K562 (cell line): ENCODE data around the gene PYY. TPM values are rescaled to one million over a fixed set of nuclear protein-coding genes. Genes with fewer than 3 reads are reported as not detected.

Experiments
- BCL6 ChIP-seq: fragments of 250-450 bp; sonication (Bioruptor Pico); IDR thresholded peaks from 2 replicates; pipeline ENCODE4 v1.4.0; 2020
- CBX1 ChIP-seq: sonication (generic); IDR thresholded peaks from 2 replicates; pipeline ENCODE4 v1.6.1; 2016; ENCODE audit warnings: antibody characterized with exemption, low read depth, mild to moderate bottlenecking
- E2F3 ChIP-seq: fragments of 250-450 bp; sonication (Bioruptor Pico); IDR thresholded peaks from 2 replicates; pipeline ENCODE4 v1.4.0; 2020; ENCODE audit warnings: mild to moderate bottlenecking
- GATAD2A ChIP-seq: fragments of 450-650 bp; IDR thresholded peaks from 2 replicates; pipeline ENCODE4 v1.6.1; 2017
- HNRNPH1 ChIP-seq: fragments of 200-400 bp; formaldehyde crosslinking; optimal IDR thresholded peaks from 2 replicates; pipeline ENCODE3; 2017; ENCODE audit warnings: low read depth, mild to moderate bottlenecking, low read length, moderate library complexity
- IRF9 ChIP-seq: fragments of 450-650 bp; IDR thresholded peaks from 2 replicates; pipeline ENCODE4 v1.6.1; 2016; ENCODE audit warnings: missing biosample characterization, missing genetic modification characterization
- KDM2B ChIP-seq: fragments of 250-450 bp; sonication (Bioruptor Pico); IDR thresholded peaks from 2 replicates; pipeline ENCODE4 v1.8.0; 2021; ENCODE audit warnings: mild to moderate bottlenecking, moderate library complexity
- KDM4B ChIP-seq, 2 experiments: fragments of 450-650 bp in 1 of 2; sonication (generic) in 1 of 2; IDR thresholded peaks; 2 replicates each; pipeline ENCODE4 v1.6.1; 2016 to 2017; ENCODE audit warnings: borderline replicate concordance in 2 of 2, antibody characterized with exemption in 1 of 2, low read depth in 1 of 2, mild to moderate bottlenecking in 1 of 2
- KLF10 ChIP-seq: fragments of 250-450 bp; sonication (Bioruptor Pico); IDR thresholded peaks from 2 replicates; pipeline ENCODE4 v1.6.1; 2021; ENCODE audit warnings: matching md5 sums
- LCOR ChIP-seq: sonication (generic); formaldehyde crosslinking; IDR thresholded peaks from 2 replicates; pipeline ENCODE4 v1.8.0; 2022; ENCODE audit warnings: mild to moderate bottlenecking, missing genetic modification reagents
- MCM7 ChIP-seq, 2 experiments: fragments of 450-650 bp; IDR thresholded peaks; 2 replicates each; pipeline ENCODE4 v1.6.1; 2016 to 2018
- NEUROD1 ChIP-seq: fragments of 150-350 bp; IDR thresholded peaks from 2 replicates; pipeline ENCODE4 v1.6.1; 2014; ENCODE audit warnings: borderline replicate concordance, low read length, low read depth; ENCODE audit not compliant: partially characterized antibody
- NONO ChIP-seq, 2 experiments: fragments of 200-400 bp in 1 of 2; fragments of 450-650 bp in 1 of 2; formaldehyde crosslinking in 1 of 2; IDR thresholded peaks; 2 replicates each; pipeline ENCODE4 v1.6.1; 2017; ENCODE audit warnings: low read depth in 2 of 2, mild to moderate bottlenecking in 2 of 2, moderate library complexity in 2 of 2, low read length in 1 of 2
- SMC3 ChIP-seq: conservative IDR thresholded peaks from 2 replicates; pipeline ENCODE4 v1.6.1; 2011; ENCODE audit warnings: low read depth, low read length, improper control_type of control experiment; ENCODE audit not compliant: insufficient read depth
- THAP12 ChIP-seq: fragments of 250-450 bp; sonication (Bioruptor Pico); IDR thresholded peaks from 2 replicates; pipeline ENCODE4 v1.9.0; 2021; ENCODE audit warnings: mild to moderate bottlenecking, inconsistent platforms
- YBX1 ChIP-seq: fragments of 450-650 bp; IDR thresholded peaks from 2 replicates; pipeline ENCODE4 v1.7.1; 2016; ENCODE audit warnings: mild to moderate bottlenecking
- ZNF140 ChIP-seq: fragments of 250-450 bp; sonication (Bioruptor Pico); IDR thresholded peaks from 2 replicates; pipeline ENCODE4 v1.8.0; 2021; ENCODE audit warnings: moderate library complexity, mild to moderate bottlenecking, inconsistent platforms
- ZNF75A ChIP-seq: fragments of 450-650 bp; formaldehyde crosslinking; IDR thresholded peaks from 2 replicates; pipeline ENCODE4 v1.4.0; 2020; ENCODE audit warnings: mild to moderate bottlenecking
- polyA plus RNA-seq, 8 experiments: library from polyadenylated mRNA; depleted of rRNA in 4 of 8; stranded (reverse) in 5 of 8; unstranded in 3 of 8; fragments of >200 nt; fragmentation: Nextera tagmentation in 2 of 8; fragmentation: Illumina TruSeq in 1 of 8; extraction: Ambion mirVana in 2 of 8; extraction: Trizol in 1 of 8; gene quantifications; 2 replicates each; pipeline versions ENCODE4 v1.2.1 to v1.2.3, GENCODE V29; 2011 to 2014; ENCODE audit warnings: inconsistent platforms in 1 of 8, missing spikeins in 1 of 8
- total RNA-seq, 7 experiments: library from RNA; depleted of rRNA in 6 of 7; stranded (reverse); fragments of >200 nt in 6 of 7; fragmentation: Illumina TruSeq in 2 of 7; extraction: Trizol in 2 of 7; gene quantifications; 2 replicates each; pipeline versions ENCODE4 v1.2.1 to v1.2.3, GENCODE V29; 2011 to 2021; ENCODE audit warnings: low replicate concordance in 1 of 7
- TF ChIP-seq, protein P1 (sequence below): sonication (generic); formaldehyde crosslinking; IDR thresholded peaks from 2 replicates; pipeline ENCODE4 v1.8.1; 2023; ENCODE audit warnings: mild to moderate bottlenecking, missing genetic modification reagents
- TF ChIP-seq, protein P2 (sequence below): fragments of 250-450 bp; sonication (Bioruptor Pico); IDR thresholded peaks from 2 replicates; pipeline ENCODE4 v1.4.0; 2020; ENCODE audit warnings: mild to moderate bottlenecking, moderate library complexity

PYY gene
- total and polyA plus RNA-seq, 9 of the 15 experiments (the other 6 are each of a cell fraction or from before 2014, with no cell fraction given) = not detected

GRCh38 chr17:43983515-43984411, 30.0 kb upstream of the PYY start (continued):
- TF ChIP-seq, protein P1, sequence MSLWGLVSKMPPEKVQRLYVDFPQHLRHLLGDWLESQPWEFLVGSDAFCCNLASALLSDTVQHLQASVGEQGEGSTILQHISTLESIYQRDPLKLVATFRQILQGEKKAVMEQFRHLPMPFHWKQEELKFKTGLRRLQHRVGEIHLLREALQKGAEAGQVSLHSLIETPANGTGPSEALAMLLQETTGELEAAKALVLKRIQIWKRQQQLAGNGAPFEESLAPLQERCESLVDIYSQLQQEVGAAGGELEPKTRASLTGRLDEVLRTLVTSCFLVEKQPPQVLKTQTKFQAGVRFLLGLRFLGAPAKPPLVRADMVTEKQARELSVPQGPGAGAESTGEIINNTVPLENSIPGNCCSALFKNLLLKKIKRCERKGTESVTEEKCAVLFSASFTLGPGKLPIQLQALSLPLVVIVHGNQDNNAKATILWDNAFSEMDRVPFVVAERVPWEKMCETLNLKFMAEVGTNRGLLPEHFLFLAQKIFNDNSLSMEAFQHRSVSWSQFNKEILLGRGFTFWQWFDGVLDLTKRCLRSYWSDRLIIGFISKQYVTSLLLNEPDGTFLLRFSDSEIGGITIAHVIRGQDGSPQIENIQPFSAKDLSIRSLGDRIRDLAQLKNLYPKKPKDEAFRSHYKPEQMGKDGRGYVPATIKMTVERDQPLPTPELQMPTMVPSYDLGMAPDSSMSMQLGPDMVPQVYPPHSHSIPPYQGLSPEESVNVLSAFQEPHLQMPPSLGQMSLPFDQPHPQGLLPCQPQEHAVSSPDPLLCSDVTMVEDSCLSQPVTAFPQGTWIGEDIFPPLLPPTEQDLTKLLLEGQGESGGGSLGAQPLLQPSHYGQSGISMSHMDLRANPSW = no peak
- 0 out of 2 replicates have a peak, but pooled peaks have one; percentile 2 for TF ChIP-seq SMC3
- TF ChIP-seq, protein P2, sequence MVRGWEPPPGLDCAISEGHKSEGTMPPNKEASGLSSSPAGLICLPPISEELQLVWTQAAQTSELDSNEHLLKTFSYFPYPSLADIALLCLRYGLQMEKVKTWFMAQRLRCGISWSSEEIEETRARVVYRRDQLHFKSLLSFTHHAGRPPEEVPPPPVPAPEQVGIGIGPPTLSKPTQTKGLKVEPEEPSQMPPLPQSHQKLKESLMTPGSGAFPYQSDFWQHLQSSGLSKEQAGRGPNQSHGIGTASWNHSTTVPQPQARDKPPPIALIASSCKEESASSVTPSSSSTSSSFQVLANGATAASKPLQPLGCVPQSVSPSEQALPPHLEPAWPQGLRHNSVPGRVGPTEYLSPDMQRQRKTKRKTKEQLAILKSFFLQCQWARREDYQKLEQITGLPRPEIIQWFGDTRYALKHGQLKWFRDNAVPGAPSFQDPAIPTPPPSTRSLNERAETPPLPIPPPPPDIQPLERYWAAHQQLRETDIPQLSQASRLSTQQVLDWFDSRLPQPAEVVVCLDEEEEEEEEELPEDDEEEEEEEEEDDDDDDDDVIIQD (CRISPR knock-in tag) = no peak
- TF ChIP-seq KDM4B (IDR thresholded peaks at IDR 0.05; ENCODE audit: borderline replicate concordance in 2 of 2, low read depth in 1 of 2) = no peak
- TF ChIP-seq IRF9 (tag) = no peak
- 0 out of 4 replicates have a peak, but pooled peaks of 1 of the 2 experiments have one; percentile 35 for TF ChIP-seq NONO (IDR thresholded peaks at IDR 0.05; ENCODE audit: low read depth in 2 of 2, low read length in 1 of 2)
- no peak for TF ChIP-seq BCL6
- no peak for TF ChIP-seq E2F3
- TF ChIP-seq KLF10 (CRISPR knock-in tag) = no peak
- no peak; the same call in 1 of the 2 replicates for TF ChIP-seq CBX1
- 0 out of 2 replicates have a peak, but pooled peaks have one; percentile 46 for TF ChIP-seq GATAD2A
- no peak for TF ChIP-seq LCOR
- peak; percentile 24; the same call in 1 of the 2 replicates for TF ChIP-seq KDM2B (CRISPR knock-in tag)
- no peak for TF ChIP-seq MCM7 (IDR thresholded peaks at IDR 0.05)
- TF ChIP-seq ZNF75A (CRISPR knock-in tag) = no peak
- TF ChIP-seq THAP12 (CRISPR knock-in tag) = no peak
- no peak for TF ChIP-seq YBX1
- TF ChIP-seq HNRNPH1 = no peak
- TF ChIP-seq NEUROD1 = no peak
- TF ChIP-seq ZNF140 = no peak
